ENCODE data around the gene RTF1.
A peak's percentile ranks its signal among the peaks of the same experiment; 100 is the strongest.

- TF ChIP-seq EZH2 (IDR thresholded peaks at IDR 0.05) (no peak), POLR2AphosphoS5 (IDR thresholded peaks at IDR 0.05; ENCODE audit: borderline replicate concordance, low read depth, low read length) (peak; percentile 62; the same call in 1 of the 2 replicates)
These were observed 96.8 kb downstream of the RTF1 start, which contains the start of gene LTK for GRCh38 chr15:41513506-41514227.

Data from SK-N-MC (cell line).